HG03378 (cell line): Measurements from ENCODE around the gene SUN1.
"Not testable (repeated sequence)": the region's sequence is repeated elsewhere in the genome, so short reads cannot be mapped to it uniquely, and the experiment has no call there.

Source experiments
- ATAC-seq: cut with Tn5 transposase; IDR thresholded peaks from one replicate; pipeline ENCODE4 v1.9.1; 2021; ENCODE audit warnings: mild to moderate bottlenecking, moderate library complexity; ENCODE audit not compliant: unreplicated experiment

Gene SUN1

DNA sequence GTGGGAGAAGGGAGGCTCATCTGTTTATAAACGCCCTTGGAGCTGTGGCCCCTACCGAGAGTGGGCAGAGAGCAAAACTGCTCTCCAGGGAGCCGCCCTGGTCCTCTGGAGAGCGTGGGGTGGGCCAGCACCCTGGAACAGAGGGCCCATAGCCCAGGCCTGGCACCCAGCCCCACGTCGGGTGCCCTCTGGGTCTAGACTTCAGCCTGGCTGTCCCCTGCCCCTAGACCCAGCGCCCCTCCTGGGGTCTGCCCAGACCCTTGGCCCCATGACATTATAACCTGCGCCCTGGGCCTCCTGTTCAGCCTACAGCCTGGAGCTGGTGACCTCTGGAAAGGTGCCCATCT lies 68.7 kb downstream of the SUN1 start:
- ATAC-seq, result no peak

DNA sequence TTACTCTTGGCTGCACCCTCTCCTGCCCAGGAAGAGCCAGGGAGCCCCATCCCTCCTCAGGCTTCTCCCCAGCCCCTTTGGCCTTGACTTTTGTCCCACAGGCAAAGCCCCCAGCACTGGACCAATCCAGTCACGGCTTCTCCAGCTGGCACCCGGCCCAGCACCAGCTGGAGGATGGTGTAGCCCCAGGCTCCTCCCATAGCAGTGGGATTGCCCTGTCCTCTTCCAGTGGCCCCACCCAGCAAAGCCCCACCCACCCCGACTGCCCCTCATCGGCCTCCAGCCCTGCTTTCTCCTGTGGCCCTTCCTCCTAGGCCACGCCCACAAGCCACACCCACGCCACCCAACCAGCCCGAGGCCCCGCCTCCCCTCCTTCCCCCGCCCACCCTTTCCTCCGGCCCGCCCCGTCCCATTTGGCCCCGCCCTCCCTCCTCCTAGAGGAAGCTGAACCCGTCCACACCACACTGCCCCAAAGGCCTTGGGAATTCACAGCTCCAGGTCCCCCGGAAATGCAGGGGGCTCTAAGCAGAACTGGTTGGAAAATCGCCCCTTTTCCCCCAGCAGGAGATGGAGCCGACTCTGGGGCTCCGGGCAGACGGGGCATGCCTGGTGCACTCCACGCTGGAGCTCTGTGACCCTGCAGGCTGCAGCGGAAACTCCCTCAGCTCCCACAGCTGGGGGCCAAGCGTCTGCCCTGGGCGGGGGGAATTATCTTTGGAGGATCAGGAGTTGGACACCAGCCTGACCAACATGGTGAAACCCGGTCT lies 69.3 kb downstream of the SUN1 start:
- no peak for ATAC-seq

DNA sequence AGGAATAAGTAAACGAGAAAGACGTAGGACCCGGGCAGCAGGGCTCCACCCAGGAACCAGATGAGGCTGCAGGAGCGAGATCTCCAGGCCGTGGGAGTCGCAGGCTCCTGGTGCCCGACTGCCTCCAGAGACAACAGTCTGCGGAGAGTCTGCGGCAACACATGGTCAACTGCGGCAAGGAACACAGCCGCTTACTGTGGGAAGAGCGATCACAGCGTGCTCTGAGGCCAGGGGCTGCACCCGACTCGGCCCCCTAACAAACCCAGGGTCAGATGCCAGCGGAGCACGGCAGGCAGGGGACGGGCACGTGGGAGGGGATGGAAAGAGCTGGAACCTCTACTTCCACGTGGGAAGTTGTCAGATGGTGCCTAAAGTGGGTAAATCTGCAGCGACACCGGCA lies 70.7 kb downstream of the SUN1 start:
- no peak for ATAC-seq

DNA sequence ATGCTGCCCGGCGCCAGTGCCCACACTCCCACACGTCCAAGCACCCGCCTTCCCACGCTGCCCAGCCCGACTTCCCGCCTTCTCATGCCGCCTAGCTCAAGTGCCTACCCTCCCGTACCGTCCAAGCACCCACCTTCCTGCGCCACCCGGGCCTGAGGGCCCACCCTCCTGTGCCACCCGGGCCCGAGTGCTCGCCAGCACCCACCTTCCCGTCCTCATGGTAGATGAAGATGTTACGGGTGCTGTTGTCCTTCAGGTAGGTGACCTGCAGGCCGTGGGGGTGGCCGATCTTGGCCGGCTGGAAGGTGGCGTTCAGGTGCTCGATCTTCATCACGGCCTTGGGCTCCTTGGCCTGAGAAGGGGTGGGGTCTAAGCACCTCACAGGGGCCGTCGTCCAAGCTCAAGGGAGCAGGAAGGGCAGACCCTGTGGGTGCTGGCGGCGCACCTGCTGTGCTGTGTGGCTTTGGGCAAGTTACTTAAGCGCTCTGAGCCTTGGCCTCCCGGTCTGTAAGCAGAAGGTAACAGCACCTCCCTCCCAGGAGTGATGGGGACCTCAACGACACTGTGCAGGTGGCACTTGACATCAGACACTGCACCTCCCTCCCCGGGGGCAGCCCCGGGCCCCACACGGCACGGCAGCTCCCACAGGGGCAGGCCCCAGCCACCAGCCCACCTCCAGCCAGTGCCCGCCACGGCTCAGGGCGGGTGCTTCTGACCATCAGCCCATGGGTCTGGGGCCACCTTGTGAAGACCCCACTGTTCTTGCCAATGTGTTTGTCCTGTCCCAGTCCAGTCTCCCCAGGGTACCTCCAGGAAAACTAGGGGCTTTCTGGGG lies 71.9 kb downstream of the SUN1 start:
- ATAC-seq, result no peak

DNA sequence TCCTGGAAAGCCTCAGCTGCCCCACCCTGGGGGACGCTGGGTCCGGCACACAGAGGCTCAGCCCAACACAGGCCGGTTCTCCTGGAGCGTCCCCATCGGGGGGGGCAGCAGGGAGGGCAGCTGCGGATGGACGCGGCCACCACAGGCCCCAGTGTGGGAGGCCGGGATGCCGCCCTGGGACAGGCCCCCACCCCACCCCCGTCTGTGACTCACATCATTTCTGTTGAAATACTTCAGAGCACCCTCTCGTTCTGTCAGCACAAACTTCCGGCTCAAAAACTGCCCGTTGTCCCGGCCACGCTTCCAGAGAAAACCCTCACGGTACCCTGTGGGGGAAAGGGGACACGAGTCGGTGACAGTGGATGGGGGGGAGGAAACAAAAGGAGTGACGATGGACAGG lies 72.6 kb downstream of the SUN1 start:
- ATAC-seq, result no peak

DNA sequence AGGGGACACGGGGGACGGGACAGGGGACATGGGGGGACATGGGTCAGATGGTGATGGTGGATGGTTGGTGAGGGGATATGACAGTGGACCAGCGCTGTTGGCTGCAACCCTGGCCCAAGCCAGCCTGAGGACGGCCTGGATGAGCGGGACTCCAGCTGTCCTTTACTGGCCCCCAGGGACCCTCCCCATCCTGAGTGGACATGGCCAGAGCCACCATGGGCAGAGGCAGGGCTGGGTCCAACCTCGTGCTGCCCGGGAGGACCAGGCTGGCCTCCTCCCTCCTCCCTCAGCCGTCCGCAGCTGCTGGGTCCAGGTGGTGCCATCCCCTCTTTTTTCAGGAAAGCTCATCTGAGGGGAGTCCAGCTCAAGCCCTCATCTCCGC lies 74.5 kb downstream of the SUN1 start:
- no peak for ATAC-seq

DNA sequence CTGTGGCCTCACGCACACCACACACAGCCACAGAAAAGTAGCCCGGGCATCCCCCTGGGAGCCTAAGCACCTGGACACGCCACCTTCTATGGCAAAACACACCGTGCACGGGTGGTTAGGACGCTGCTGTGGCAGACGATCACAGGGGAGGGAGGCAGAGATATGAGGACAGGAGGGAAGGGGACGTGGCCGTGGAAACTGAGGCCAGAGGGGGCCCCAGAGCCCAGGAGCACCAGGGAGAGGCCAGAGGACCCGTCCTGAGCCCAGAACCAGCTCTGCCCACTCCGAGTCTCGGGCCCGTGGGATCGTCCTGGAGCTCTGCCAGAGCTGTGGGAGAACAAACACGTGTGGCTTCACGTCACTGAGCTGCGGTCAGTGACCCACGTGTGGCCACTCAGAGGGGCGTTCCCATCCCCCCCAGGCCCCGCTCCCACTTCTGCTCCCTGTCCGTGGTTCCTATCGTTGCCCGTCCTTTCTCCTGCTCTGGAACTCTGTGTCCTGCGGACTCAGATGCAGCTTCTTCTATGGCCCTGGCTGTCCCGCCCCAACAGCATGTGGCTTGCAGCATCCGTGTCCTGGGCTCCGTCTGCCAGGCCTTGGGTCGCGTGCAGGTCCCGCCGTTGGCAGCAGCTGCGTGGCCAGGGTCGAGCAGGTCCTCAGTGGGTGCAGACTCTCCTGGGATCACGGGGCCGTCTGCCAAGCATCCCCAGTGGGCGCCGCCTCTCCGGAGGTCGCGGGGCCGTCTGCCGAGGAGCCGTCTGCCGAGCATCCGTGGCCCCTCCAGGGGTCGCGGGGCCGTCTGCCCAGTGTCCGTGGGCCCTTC lies 75.1 kb downstream of the SUN1 start:
- no peak for ATAC-seq

DNA sequence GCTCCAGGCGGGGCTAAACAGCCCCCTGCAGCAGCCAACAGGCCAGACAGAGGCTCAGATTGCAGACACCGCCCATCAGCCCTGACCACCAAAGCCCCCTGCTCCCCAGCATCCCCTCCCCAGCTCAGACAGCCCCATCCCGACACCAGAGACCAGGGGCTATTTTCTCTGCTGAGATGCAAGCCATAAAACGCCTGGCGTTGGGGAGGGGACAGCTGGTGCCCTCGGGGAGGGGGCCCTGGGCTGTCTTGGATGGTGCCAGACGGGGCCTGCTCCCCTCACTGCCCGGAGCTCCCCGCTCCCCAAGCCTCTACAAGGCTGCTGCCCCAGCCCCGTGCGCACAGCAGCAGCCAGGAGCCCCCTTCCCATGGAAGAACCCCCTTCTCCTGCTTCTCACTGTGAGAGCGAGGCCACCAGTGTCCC lies 75.9 kb downstream of the SUN1 start:
- no peak for ATAC-seq

DNA sequence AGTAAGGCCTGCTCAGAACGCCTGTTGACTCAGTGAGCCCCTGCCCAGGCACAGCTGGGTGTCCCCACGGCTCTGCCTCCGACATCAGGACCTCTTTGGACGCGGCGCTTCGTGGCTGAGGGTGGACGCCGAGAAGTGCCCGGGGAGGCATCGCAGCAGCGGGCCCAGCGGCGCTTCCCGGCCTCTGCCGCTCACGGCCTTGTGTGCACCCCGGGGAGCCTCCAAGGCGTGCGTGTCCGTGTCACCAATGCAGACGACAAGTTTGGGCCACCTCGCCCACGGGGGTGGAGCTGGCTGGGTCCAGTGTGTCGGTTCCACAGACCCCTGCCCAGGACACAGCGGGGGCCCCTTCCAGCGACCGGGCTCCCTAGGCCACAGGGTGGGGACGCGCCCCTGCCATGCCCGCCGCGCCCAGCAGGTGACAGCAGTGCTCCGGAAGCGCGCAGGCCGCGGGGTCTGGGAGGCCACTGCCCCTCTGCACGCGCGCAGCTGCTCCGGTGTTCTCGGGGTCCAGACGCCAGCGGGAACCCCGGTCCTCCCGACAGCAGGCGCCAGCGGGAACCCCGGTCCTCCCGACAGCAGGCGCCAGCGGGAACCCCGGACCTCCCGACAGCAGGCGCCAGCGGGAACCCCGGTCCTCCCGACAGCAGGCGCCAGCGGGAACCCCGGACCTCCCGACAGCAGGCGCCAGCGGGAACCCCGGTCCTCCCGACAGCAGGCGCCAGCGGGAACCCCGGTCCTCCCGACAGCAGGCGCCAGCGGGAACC lies 76.5 kb downstream of the SUN1 start:
- ATAC-seq, result not testable (repeated sequence)

DNA sequence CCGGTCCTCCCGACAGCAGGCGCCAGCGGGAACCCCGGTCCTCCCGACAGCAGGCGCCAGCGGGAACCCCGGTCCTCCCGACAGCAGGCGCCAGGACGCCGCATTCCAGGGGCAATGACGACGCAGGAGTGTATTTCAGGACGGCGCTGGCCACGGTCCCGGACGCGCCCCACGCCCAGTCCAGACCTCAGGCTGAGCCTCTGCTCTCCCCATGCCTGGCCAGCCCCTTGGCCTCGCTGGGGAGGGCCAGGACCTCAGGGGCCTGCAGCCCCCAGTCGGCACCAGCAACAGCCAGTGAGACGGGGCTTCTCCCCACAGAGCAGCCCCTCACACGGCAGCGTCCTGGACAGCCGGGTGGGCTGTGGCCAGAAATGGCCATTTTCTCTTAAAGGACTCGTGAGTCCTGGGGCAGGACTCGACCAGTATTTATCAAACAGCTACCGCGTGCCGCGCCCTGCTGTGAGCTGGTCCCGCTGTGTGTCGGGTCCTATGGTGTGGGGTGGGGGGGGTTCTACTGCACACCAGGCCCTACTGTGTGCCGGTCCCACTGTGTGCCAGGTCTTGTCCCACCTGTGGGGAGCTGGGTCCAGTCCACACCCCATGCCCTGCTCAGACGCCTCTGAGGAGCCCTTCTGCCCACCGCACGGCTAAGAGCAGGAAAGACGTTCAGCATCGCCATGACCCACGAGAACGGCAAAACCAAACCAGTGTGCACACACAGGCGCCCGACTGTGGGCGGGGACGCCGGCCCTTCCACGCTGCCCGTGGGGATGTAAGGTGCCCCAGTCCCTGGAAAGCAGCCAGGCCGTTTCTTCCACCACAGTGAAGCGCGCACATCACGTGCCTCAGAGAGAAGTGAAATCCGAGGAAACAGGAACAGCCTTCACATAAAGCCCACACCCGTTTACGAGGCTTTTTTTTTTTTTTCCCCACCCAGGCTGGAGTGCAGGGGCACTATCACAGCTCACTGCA lies 77.4 kb downstream of the SUN1 start:
- no peak for ATAC-seq

DNA sequence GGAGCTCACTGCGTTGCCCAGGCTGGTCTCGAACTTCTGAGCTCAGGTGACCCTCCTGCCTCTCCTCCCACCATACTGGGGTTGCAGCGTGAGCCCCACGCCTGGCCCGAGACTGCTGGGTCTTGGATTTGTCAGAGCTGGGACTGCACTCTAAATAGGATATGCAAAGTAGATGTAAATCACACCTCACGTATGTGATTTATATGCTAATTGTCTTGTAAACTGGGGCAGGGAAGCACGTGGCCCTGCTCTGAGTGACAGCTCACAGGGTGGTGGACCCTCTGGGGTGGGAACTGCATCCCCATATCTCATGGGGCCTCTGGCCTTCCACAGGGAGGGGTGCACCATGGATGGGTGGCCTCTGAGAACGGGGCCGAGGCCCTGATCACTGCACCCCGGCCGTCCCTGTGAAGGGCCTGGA lies 78.2 kb downstream of the SUN1 start:
- no peak for ATAC-seq

DNA sequence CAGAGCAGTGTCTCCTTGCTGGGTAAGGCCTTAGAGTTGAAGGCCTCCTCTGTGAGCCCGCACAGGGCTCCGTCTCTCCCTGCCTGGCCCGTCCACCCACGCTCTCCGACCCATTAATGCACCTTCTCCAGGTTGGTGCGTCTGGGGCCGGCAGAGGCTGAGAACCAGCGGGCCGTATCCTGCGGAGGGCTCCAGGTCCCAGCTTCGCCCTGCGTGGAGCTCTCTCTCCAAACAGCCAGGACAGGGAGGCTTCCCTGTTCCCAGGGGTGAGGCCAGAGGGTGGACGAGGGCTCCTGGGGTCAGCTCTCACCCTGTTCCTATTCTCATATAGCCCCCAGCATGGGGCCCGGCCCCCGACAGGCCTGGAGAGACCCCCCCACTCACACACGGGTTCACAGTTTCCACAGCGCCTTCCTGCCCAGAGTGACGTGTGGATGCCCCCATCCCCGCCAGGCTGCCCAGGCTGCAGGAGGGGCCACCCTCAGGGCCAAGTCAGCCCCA lies 78.7 kb downstream of the SUN1 start:
- ATAC-seq, result no peak

DNA sequence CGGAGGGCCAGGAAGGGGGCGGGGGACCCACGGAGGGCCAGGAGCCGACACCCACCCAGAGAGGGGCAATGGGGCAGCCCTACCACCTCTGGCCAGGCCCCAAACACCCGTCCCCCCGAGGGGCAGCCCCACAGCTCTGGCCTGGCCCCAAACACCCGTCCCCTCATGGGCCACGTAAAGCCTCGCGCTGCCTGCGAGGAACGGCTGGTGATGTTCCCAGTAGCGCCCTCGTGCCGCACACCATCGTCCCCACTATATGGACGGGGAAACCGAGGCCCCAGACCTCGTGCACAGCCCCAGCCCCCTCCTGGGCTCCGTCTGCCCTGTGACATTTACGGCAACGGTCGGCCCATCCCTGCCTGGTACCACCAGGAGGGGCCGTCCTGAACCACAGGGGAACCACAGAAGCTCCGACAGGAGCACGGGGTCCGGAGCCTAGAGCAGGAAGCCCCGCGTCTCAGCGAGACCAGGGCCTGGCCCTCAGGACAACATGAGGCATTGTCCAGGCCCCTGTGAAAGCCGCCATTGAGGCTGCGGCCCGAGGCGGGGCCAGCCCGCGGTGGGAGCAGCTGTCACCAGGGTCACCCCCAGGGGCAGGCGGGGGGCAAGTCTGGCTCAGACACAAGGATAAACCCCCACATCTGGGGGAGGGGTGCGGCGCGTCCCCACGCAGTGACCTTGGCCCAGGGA lies 79.7 kb downstream of the SUN1 start:
- ATAC-seq, result no peak

DNA sequence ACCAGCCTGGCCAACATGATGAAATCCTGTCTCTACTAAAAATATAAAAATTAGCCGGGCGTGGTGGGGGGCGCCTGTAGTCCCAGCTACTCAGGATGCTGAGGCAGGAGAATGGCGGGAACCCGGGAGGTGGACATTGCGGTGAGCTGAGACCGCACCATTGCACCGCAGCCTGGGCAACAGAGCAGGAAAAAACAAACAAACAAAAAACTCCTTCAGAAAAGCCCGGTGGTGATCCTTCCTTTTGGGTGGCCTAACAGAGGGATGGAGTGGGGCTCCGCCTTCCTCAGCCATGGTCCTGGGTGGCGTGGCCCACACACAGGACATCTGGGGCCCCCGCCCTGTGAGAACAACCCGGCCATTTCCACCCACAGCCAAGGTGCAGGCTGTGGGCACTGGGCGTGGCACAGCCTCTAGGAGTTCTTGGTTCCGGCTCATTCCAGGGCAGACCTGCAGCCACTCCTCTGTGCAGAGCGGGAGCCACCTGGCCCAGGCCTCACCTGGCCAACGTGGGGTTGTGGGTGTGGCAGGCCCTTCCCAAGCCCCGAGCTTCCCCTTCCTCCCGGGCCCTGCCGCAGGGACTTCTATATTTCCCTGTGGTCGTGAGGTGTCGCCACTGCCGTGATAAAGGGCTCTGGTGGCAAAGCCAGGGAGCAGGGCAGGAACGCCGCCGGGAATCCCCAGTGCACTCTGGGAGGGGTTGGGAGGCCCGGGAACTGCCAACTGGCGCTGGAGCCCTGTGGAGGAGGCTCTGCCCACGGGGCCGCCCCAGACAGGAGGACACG lies 81.7 kb downstream of the SUN1 start:
- no peak for ATAC-seq

DNA sequence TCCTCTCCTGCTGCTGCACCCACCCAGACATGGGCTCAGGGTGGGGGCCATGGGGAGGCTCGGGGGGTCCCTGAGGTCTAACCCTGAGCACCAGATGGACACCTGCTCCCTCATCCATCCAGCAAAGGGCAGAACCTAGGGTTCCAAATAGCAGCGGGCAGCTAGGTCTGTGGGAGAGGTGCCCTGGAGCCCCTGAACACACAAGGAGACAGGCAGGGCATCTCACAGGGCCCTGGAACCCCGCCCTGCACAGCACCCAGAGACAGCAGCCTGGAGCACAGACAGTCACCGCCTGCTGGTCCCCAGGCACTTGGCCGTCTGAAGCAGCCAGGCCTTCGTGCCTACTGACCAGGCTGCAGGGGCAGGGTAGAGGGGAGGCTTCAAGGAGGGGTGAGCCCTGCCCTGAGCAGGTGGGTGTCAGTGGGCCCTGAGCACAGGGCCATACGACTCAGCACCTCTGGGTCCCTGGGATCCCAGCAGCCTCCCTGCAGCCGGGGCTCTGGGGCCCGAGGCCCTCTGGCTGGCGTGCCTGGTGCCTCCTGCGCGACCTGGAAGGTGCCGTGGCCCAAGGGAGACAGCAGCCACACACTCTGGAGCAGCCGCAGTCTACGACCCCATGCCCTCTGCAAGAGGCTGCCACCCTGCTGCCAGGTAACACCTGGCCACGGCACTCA lies 82.4 kb downstream of the SUN1 start:
- no peak for ATAC-seq

DNA sequence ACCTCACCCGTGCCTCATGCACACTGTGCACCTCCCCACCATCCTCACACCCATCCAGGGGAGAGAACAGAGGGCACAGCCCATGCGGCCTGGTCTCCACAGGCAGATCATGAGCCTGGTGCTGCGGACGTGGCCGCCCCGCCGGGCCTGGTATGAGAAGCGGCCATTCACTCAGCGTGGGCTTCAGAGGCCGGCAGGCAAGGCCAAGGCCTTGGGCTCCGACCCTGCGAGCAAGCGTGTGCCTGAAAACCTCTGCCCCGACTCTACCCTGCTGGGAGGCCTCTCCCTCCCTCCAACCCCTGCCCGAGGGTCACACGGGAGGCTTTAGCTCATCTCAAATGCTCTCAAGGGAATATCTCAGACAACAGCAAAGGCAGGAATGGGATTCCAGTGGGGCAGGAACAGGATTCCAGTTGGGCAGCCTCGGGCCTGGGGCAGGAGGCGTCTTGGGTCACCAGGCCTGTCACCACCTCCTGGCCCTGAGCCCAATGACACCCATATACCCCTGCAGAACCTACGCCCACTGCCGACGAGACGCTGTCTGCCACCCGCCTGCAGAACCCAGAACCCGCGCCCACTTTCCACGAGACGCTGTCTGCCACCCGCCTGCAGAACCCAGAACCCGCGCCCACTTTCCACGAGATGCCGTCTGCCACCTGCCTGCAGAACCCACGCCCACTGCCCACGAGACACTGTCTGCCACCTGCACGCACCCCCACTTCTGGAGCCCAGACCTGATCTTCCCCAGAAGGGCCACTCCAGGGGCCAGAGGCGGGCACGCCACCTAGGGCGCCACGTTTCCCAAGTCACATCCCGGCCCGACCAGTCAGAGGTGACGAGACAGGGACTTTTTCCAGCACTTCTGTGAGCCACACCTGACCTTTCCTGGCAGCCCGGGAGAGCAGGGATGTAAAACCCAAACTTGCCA lies 83.3 kb downstream of the SUN1 start:
- ATAC-seq, result no peak
